ENCODE results near the gene ITGB2.

ITGB2 gene

GRCh38 chr21:44894687-44895302 lies 25.9 kb downstream of the ITGB2 start:
- no peak for DNase-seq

GRCh38 chr21:44893948-44894656 lies 26.6 kb downstream of the ITGB2 start:
- DNase-seq, result no peak

- no peak for DNase-seq
Measured at GRCh38 chr21:44893278-44893556, 27.5 kb downstream of the ITGB2 start.

- DNase-seq, result peak; percentile 70
Measured at GRCh38 chr21:44892536-44893277, 28.0 kb downstream of the ITGB2 start.

- no peak for DNase-seq
Measured at GRCh38 chr21:44892095-44892494, 28.6 kb downstream of the ITGB2 start.

GRCh38 chr21:44891631-44892031 lies 29.1 kb downstream of the ITGB2 start:
- DNase-seq, result no peak

- DNase-seq, result no peak
Measured at GRCh38 chr21:44890961-44891541, 29.6 kb downstream of the ITGB2 start.

- DNase-seq, result no peak
Measured at GRCh38 chr21:44890338-44890931, 30.3 kb downstream of the ITGB2 start.

GRCh38 chr21:44889625-44890337 lies 30.9 kb downstream of the ITGB2 start:
- no peak for DNase-seq

GRCh38 chr21:44888581-44889550 lies 31.8 kb downstream of the ITGB2 start:
- no peak for DNase-seq

GRCh38 chr21:44887807-44888580 lies 32.7 kb downstream of the ITGB2 start:
- DNase-seq, result no peak

- DNase-seq, result no peak
Measured at GRCh38 chr21:44887126-44887806, 33.4 kb downstream of the ITGB2 start.

GRCh38 chr21:44886113-44887075 lies 34.3 kb downstream of the ITGB2 start:
- no peak for DNase-seq

- DNase-seq, result no peak
Measured at GRCh38 chr21:44885615-44886014, 35.1 kb downstream of the ITGB2 start.

GRCh38 chr21:44884097-44884496 lies 36.6 kb downstream of the ITGB2 start:
- DNase-seq, result no peak

GRCh38 chr21:44883250-44883649 lies 37.4 kb downstream of the ITGB2 start:
- no peak for DNase-seq

GRCh38 chr21:44881198-44881872 lies 39.4 kb downstream of the ITGB2 start:
- no peak for DNase-seq

Data from activated CD4-positive, alpha-beta T cell treated with anti-CD3 and anti-CD28 coated beads for 1 hour (primary cell).